Astrocyte (in vitro differentiated cells and primary cell): Measurements from ENCODE around the gene ATP2A2.

Experiments
- EZH2 ChIP-seq: IDR thresholded peaks from 2 replicates; pipeline ENCODE4 v1.6.1; 2012; ENCODE audit warnings: mild to moderate bottlenecking, low read length, inconsistent platforms; ENCODE audit not compliant: insufficient read depth
- TF ChIP-seq, protein P1 (sequence below): IDR thresholded peaks from 2 replicates; pipeline ENCODE4 v1.5.1; 2011; ENCODE audit warnings: low read depth, mild to moderate bottlenecking, inconsistent platforms, low read length, moderate library complexity; ENCODE audit not compliant: insufficient read depth

DNA sequence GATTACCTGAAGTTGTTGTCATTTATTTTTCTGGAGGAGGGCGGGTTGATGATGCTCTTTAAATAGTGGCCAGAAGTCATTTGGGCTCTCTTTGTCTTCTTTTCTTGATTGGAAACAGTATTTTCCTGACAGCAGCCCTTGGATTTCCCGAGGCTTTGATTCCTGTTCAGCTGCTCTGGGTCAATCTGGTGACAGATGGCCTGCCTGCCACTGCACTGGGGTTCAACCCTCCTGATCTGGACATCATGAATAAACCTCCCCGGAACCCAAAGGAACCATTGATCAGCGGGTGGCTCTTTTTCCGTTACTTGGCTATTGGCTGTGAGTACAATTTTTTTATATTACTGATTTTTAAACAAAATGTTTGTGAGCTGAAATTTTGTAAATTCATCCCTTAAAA, 62.1 kb downstream of the ATP2A2 start:
- TF ChIP-seq, protein P1, sequence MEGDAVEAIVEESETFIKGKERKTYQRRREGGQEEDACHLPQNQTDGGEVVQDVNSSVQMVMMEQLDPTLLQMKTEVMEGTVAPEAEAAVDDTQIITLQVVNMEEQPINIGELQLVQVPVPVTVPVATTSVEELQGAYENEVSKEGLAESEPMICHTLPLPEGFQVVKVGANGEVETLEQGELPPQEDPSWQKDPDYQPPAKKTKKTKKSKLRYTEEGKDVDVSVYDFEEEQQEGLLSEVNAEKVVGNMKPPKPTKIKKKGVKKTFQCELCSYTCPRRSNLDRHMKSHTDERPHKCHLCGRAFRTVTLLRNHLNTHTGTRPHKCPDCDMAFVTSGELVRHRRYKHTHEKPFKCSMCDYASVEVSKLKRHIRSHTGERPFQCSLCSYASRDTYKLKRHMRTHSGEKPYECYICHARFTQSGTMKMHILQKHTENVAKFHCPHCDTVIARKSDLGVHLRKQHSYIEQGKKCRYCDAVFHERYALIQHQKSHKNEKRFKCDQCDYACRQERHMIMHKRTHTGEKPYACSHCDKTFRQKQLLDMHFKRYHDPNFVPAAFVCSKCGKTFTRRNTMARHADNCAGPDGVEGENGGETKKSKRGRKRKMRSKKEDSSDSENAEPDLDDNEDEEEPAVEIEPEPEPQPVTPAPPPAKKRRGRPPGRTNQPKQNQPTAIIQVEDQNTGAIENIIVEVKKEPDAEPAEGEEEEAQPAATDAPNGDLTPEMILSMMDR, result no peak
- no peak for TF ChIP-seq EZH2
